ENCODE data around the gene MRPL17.
"Not testable (repeated sequence)": the region's sequence is repeated elsewhere in the genome, so short reads cannot be mapped to it uniquely, and the experiment has no call there.

Gene MRPL17

DNA sequence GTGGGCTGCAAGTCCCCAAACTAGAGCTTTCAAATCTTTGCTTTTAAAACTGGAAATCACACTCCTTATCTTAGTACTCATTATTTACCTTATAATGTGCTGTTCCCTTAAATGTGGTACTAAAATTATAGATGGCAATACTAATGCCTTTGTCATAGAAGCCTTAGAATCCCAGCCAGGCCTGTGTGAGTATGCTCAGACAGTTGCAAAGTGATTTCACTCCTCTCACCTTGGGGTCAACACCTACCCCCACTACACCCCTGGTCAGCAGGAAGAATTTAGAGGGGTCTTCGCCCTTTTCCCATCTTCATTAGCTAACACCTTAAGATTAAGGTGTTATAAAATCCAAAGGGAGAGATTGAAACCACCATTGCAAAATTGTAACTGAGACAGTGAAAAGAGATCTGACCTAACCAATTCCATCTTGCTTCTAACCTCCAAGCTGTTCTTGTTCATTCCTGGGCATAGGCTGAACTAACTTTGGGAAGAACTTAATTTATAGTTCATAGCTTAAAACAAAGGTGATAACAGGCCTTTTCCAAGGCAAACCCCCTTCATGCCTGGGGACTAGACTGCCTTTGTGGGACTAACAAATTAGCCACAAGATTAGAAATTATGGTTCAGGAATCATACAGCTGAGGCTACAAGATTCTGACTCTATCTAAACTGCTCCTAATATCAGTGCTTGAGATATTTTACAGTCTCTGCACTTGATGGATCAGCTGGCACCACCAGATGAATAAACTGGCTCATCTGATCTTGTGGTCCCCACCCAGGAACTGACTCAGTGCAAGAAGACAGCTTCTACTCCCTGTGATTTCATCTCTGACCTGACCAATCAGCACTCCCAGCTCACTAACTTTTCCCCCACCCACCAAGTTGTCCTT is 10.4 kb upstream of the MRPL17 start:
- TF ChIP-seq ZFX (IDR thresholded peaks at IDR 0.05) = no peak
- H3K27ac ChIP-seq = no peak overlapping the region

DNA sequence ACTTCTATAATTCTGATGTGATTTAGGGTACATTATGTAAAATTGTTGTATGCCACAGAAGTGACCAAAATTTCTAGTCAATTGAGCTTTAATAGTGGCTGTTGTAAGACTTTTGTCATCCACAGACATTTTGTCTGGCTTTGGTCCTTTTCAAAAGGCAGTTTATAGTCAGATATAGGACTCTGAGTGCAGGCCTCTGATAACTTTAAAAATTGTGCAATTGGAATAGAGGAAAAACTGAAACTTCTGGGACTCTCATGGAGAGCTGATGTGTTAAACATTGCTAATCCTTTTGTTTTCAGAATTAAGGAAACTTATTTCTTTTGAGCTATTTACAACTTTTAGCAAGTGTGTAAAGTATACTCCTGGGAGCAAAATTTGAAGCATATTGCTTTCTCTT is 9.0 kb upstream of the MRPL17 start:
- no peak overlapping the region for H3K27ac ChIP-seq
- TF ChIP-seq, protein P1, sequence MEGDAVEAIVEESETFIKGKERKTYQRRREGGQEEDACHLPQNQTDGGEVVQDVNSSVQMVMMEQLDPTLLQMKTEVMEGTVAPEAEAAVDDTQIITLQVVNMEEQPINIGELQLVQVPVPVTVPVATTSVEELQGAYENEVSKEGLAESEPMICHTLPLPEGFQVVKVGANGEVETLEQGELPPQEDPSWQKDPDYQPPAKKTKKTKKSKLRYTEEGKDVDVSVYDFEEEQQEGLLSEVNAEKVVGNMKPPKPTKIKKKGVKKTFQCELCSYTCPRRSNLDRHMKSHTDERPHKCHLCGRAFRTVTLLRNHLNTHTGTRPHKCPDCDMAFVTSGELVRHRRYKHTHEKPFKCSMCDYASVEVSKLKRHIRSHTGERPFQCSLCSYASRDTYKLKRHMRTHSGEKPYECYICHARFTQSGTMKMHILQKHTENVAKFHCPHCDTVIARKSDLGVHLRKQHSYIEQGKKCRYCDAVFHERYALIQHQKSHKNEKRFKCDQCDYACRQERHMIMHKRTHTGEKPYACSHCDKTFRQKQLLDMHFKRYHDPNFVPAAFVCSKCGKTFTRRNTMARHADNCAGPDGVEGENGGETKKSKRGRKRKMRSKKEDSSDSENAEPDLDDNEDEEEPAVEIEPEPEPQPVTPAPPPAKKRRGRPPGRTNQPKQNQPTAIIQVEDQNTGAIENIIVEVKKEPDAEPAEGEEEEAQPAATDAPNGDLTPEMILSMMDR (conservative IDR thresholded peaks at IDR 0.05) = no peak
- TF ChIP-seq ZFX (IDR thresholded peaks at IDR 0.05) = no peak

DNA sequence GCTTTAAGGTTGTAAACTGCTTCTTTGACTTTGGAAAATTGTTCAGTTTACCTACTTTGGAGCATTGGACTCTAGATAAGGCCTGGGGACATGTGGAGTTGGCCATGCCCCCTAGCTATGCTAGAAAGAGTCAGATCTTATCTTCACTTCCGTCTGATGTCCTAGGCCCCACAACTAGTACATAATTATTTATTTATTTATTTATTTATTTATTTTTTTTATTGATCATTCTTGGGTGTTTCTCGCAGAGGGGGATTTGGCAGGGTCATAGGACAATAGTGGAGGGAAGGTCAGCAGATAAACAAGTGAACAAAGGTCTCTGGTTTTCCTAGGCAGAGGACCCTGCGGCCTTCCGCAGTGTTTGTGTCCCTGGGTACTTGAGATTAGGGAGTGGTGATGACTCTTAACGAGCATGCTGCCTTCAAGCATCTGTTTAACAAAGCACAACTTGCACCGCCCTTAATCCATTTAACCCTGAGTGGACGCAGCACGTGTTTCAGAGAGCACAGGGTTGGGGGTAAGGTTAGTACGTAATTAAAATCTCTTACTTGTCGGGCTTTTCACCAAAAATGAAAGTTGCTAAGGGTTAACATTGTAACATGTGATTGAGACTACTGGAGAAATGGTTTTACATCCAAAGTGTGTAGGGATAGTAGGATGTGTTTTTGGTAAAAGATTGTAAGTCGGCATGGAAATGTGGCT is 7.4 kb upstream of the MRPL17 start:
- H3K27ac ChIP-seq = not testable (repeated sequence)

DNA sequence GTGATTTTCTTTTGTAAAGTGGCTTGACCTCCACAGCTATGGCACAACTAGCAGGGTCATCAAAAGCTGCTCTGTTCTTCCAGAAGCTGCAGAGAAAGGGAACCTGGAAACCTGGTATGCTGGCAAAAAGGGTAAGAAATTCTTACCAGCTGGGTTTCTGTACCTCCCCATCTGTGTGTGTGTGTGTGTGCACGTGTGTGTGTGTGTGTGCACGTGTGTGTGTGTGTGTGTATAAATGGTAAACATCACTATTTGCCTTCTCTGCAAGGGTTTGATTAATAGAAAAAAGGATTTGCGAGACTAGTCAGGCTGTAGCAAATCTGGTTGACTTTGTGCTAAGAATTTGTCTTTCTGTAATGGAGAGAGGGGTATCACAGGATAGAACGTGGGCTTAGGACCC is 4.7 kb upstream of the MRPL17 start:
- H3K27ac ChIP-seq = no peak overlapping the region
- TF ChIP-seq, protein P1 (conservative IDR thresholded peaks at IDR 0.05) = no peak
- no peak for TF ChIP-seq ZFX (IDR thresholded peaks at IDR 0.05)

DNA sequence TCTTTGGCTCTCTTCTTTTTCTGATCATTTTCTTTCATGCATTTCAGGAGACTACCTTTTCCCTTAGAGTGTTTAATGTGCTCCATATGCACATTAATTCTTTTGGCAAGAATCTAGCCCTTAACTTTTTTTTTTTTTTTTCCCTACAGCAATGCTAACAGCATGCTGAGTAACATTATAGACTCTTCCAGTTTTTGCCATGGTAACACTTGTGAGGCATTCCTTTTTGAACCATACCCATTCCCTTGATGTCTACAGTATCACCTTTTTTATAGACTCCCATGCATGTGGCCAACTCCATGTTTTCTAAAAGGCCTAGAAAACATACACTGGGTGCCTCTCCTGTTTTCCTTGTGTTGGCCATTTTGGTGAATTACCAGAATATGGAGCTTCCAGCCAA is 2.9 kb upstream of the MRPL17 start:
- no peak for TF ChIP-seq ZFX (IDR thresholded peaks at IDR 0.05)
- TF ChIP-seq, protein P1 (conservative IDR thresholded peaks at IDR 0.05) = no peak

DNA sequence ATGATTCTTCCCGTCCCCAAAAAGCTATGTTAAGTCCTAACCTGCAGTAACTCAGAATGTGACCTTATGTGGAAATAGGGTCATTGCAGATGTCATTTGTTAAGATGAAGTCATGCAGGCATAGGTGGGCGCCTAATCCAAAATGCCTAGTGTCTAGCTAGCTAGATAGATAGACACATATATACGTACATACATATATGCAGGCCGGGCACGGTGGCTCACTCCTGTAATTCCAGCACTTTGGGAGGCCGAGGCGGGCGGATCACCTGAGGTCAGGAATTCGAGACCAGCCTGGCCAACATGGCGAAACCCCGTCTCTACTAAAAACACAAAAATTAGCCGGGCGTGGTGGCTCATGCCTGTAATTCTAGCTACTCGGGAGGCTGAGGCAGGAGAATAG is 928 bp upstream of the MRPL17 start:
- H3K27ac ChIP-seq = not testable (repeated sequence)

More for the DNA sequence above, 2.9 kb upstream of the MRPL17 start:
- no peak overlapping the region for H3K27ac ChIP-seq

DNA sequence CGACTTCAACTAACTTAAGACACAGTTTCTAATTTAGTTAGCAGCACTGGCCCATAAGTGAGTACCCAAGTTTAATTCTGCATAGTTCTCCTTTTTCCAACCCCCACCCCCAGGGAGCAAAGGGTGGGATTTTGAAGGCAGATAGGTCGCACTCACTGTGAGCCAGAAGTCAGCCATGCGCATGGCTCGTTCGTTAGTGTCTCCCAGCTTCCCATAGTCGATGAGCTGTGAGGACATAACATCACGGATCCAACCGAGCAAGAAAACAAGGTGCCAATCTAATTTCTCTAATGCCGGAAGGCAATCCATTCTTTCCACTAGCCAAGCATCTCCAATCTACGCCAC is 577 bp downstream of the MRPL17 start:
- TF ChIP-seq, protein P1 (conservative IDR thresholded peaks at IDR 0.05) = no peak
- no peak for TF ChIP-seq ZFX (IDR thresholded peaks at IDR 0.05)
- H3K27ac ChIP-seq = peak overlapping the region; percentile 90

DNA sequence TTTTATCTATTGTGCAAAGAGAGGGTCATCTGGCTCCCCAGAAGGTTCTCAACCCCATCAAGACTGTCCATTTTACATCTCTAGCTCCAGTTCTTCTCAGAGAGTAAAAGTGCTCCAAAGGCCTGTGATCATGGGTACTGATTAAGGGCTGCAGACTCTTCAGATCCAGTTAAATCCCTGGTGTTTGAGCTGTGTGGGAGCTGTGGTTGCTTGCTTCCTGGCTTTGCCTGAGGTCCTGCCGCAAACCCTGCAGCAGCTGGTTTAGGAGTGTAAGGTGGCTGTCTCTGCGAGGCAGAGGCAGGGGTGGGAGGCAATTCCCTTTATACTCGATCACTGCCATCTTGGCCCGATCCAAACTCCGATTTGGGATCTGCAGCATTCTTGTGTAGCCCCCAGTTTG is 1.2 kb downstream of the MRPL17 start:
- peak overlapping the region; percentile 90 for H3K27ac ChIP-seq
- no peak for TF ChIP-seq ZFX (IDR thresholded peaks at IDR 0.05)
- TF ChIP-seq, protein P1 (conservative IDR thresholded peaks at IDR 0.05) = no peak

DNA sequence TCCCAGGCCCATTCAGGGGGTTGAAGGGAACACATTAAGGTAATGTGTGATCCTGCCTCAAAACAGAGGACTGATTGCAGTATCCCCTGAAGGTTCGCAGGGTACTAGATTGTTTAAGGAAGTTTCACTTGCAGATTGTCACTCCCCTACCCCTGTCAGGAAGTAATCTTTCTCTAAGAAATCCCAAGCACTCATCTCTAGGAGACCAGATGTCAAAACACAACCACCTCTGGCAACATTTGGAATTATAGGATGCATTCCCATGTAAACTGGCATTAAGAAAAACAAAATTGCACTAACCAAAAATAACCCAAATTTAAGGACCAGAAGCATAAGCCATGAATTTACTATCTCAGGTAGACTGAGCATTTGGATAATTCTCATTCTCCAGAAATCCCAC is 1.6 kb downstream of the MRPL17 start:
- TF ChIP-seq, protein P1 (conservative IDR thresholded peaks at IDR 0.05) = no peak
- TF ChIP-seq ZFX (IDR thresholded peaks at IDR 0.05) = no peak
- no peak overlapping the region for H3K27ac ChIP-seq

Measured in C4-2B (cell line).